GM21737 (cell line): ENCODE data around the gene LPCAT3.
A peak's percentile ranks its signal among the peaks of the same experiment; 100 is the strongest.

ENCODE experiments used
- ATAC-seq: cut with Tn5 transposase; IDR thresholded peaks from one replicate; pipeline ENCODE4 v1.9.1; 2021; ENCODE audit warnings: mild to moderate bottlenecking, moderate library complexity; ENCODE audit not compliant: unreplicated experiment

LPCAT3 gene

GRCh38 chr12:6965026-6965661 lies 53.1 kb downstream of the LPCAT3 start:
- ATAC-seq = peak; percentile 37

GRCh38 chr12:6964605-6965025 lies 53.7 kb downstream of the LPCAT3 start:
- ATAC-seq = peak; percentile 1

GRCh38 chr12:6963791-6964413 lies 54.4 kb downstream of the LPCAT3 start:
- ATAC-seq = no peak

GRCh38 chr12:6963016-6963731 lies 55.1 kb downstream of the LPCAT3 start:
- no peak for ATAC-seq

GRCh38 chr12:6962285-6963015 lies 55.8 kb downstream of the LPCAT3 start:
- no peak for ATAC-seq

GRCh38 chr12:6961695-6962284 lies 56.5 kb downstream of the LPCAT3 start:
- ATAC-seq = no peak

- ATAC-seq = no peak
Measured at GRCh38 chr12:6961278-6961694, 57.0 kb downstream of the LPCAT3 start.

GRCh38 chr12:6960593-6961277 lies 57.5 kb downstream of the LPCAT3 start:
- ATAC-seq = no peak

- ATAC-seq = no peak
Measured at GRCh38 chr12:6959805-6960592, 58.3 kb downstream of the LPCAT3 start.

- peak; percentile 38 for ATAC-seq
Measured at GRCh38 chr12:6959058-6959804, 59.0 kb downstream of the LPCAT3 start.

GRCh38 chr12:6958609-6959057 lies 59.6 kb downstream of the LPCAT3 start:
- ATAC-seq = no peak

- ATAC-seq = no peak
Measured at GRCh38 chr12:6957741-6958608, 60.3 kb downstream of the LPCAT3 start.

- ATAC-seq = no peak
Measured at GRCh38 chr12:6957151-6957701, 61.0 kb downstream of the LPCAT3 start.

- ATAC-seq = no peak
Measured at GRCh38 chr12:6956021-6956727, 62.1 kb downstream of the LPCAT3 start.

- no peak for ATAC-seq
Measured at GRCh38 chr12:6955108-6956020, 62.9 kb downstream of the LPCAT3 start.
